Effector memory CD4-positive, alpha-beta T cell (primary cell): ENCODE data around the gene CCNT2.

Source experiments
- DNase-seq, 3 donors: peaks; one replicate each; pipeline ENCODE4 v3.0.0-alpha.2; 2020
- H3K27ac ChIP-seq: 2 replicates; pipeline ENCODE4 v1.7.0; 2013; ENCODE audit warnings: mild to moderate bottlenecking, low read length, moderate library complexity; ENCODE audit not compliant: insufficient read depth, poor library complexity, severe bottlenecking
- H3K27me3 ChIP-seq: replicated peaks from 2 replicates; pipeline ENCODE4 v1.7.0; 2013; ENCODE audit warnings: mild to moderate bottlenecking, low read length; ENCODE audit not compliant: insufficient read depth, control insufficient read depth, poor library complexity, severe bottlenecking
- H3K36me3 ChIP-seq: 2 replicates; pipeline ENCODE4 v1.7.0; 2013; ENCODE audit warnings: mild to moderate bottlenecking, low read length, moderate library complexity; ENCODE audit not compliant: control insufficient read depth, insufficient read depth
- H3K4me1 ChIP-seq: 2 replicates; pipeline ENCODE4 v1.7.0; 2013; ENCODE audit warnings: low read length, mild to moderate bottlenecking; ENCODE audit not compliant: control insufficient read depth, insufficient read depth, poor library complexity, severe bottlenecking
- H3K4me3 ChIP-seq: 2 replicates; pipeline ENCODE4 v1.7.0; 2013; ENCODE audit warnings: low read length, low read depth, mild to moderate bottlenecking; ENCODE audit not compliant: insufficient read depth, poor library complexity, severe bottlenecking
- H3K9me3 ChIP-seq: 2 replicates; pipeline ENCODE4 v1.7.0; 2013; ENCODE audit warnings: mild to moderate bottlenecking, low read length, moderate library complexity; ENCODE audit not compliant: control insufficient read depth

Gene CCNT2

GRCh38 chr2:134988994-134989605 is 70.5 kb downstream of the CCNT2 start:
- Histone ChIP-seq H3K4me3 (no peak overlapping the region), H3K27ac (no peak overlapping the region), H3K4me1 (no peaks in the 10 kb centered on the region), H3K9me3 (no peaks in the 10 kb centered on the region), H3K27me3 (peaks cover 6% of the 10 kb centered on the region), H3K36me3 (no peaks in the 10 kb centered on the region)
- DNase-seq, result no peak

- H3K36me3 ChIP-seq, result no peaks in the 10 kb centered on the region
- H3K4me3 ChIP-seq, result no peak overlapping the region
- no peak for DNase-seq
- peaks cover 3% of the 10 kb centered on the region for H3K4me1 ChIP-seq
- no peaks in the 10 kb centered on the region for H3K9me3 ChIP-seq
- H3K27ac ChIP-seq, result no peak overlapping the region
- no peaks in the 10 kb centered on the region for H3K27me3 ChIP-seq
Observed at GRCh38 chr2:134999521-134999920, 80.9 kb downstream of the CCNT2 start.

GRCh38 chr2:135002836-135003235 is 84.2 kb downstream of the CCNT2 start:
- Histone ChIP-seq H3K36me3 (no peaks in the 10 kb centered on the region), H3K4me3 (no peak overlapping the region), H3K27me3 (no peaks in the 10 kb centered on the region), H3K4me1 (peaks cover 3% of the 10 kb centered on the region), H3K27ac (no peak overlapping the region), H3K9me3 (no peaks in the 10 kb centered on the region)
- no peak for DNase-seq

DNA sequence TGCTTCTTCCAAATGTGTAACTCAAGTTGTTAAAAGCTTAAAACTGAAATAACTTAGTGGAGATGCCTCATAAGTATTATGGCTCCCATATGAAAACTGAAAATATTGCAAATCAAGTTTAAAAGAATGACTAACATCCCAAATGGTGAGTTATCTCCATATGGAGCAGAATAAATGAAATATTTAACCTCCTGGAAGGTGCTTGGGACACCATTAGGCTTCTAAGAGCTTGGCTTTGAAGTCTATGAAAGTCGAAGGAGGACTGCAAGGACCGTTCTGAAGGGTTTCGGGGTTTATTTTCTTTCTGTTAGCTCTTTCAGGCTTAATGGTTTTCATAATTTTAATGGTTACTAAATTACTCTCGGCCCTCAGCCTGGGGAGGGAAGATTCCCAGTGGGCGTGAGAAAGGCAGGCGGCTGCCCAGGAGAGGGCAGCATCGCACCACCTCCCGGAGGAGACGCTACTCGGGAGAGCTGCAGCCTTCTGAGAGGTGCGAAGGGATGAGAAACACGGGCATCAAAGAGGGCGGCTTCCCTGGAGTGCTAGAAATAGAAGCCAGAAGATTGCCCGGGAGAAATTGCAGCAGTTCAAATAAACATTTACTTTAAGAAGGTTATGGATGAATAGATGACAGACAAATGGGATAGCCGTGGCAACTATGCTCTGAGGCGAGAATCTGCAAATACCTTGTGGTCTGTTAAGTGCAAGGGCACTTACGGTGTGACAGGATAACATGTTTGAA is 85.6 kb downstream of the CCNT2 start:
- no peak overlapping the region for H3K4me3 ChIP-seq
- no peaks in the 10 kb centered on the region for H3K27me3 ChIP-seq
- H3K36me3 ChIP-seq, result no peaks in the 10 kb centered on the region
- no peak overlapping the region for H3K27ac ChIP-seq
- DNase-seq, result peak; percentile 30 to 51 (median 39)
- peaks cover 3% of the 10 kb centered on the region for H3K4me1 ChIP-seq
- no peaks in the 10 kb centered on the region for H3K9me3 ChIP-seq

GRCh38 chr2:135005753-135006152 is 87.1 kb downstream of the CCNT2 start:
- Histone ChIP-seq H3K4me3 (no peak overlapping the region), H3K4me1 (peaks cover 3% of the 10 kb centered on the region), H3K27ac (no peak overlapping the region), H3K9me3 (no peaks in the 10 kb centered on the region), H3K36me3 (no peaks in the 10 kb centered on the region), H3K27me3 (no peaks in the 10 kb centered on the region)
- DNase-seq, result no peak
